Measurements from ENCODE around the gene CAVIN1. TPM values are rescaled to one million over a fixed set of nuclear protein-coding genes. Genes with fewer than 3 reads are reported as not detected.
"Not testable (repeated sequence)": the region's sequence is repeated elsewhere in the genome, so short reads cannot be mapped to it uniquely, and the experiment has no call there.

The CAVIN1 gene, protein sequence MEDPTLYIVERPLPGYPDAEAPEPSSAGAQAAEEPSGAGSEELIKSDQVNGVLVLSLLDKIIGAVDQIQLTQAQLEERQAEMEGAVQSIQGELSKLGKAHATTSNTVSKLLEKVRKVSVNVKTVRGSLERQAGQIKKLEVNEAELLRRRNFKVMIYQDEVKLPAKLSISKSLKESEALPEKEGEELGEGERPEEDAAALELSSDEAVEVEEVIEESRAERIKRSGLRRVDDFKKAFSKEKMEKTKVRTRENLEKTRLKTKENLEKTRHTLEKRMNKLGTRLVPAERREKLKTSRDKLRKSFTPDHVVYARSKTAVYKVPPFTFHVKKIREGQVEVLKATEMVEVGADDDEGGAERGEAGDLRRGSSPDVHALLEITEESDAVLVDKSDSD
- 216 TPM for total RNA-seq
- long read RNA-seq, transcript CAVIN1-201 (2 exons, 3,828 nt) = major isoform, 250 of 578 reads
- long read RNA-seq, partial matches to known transcripts = 320 of 578 reads
- long read RNA-seq, other reads (novel, unspliced or antisense) = 8 of 578 reads

GRCh38 chr17:42422958-42423712 lies at the start of gene CAVIN1:
Gene CAVIN1, minus strand, starts transcription at chr17:42423256. Its CDS starts 159 bp downstream, at chr17:42423097.
- ATAC-seq (peak; percentile 90), DNase-seq (peak; percentile 100)
- intact Hi-C loops (cut with micrococcal nuclease) = loop anchor here (10.0 kb wide), 1 partner anchor 92 kb away; no protein-coding TSS in a partner anchor

GRCh38 chr17:42467889-42468288 lies 44.8 kb upstream of the CAVIN1 start:
- DNase-seq (no peak), ATAC-seq (no peak)
- intact Hi-C loops (cut with micrococcal nuclease) = loop anchor here (10.0 kb wide), 1 partner anchor 143 kb away; no protein-coding TSS in a partner anchor

DNA sequence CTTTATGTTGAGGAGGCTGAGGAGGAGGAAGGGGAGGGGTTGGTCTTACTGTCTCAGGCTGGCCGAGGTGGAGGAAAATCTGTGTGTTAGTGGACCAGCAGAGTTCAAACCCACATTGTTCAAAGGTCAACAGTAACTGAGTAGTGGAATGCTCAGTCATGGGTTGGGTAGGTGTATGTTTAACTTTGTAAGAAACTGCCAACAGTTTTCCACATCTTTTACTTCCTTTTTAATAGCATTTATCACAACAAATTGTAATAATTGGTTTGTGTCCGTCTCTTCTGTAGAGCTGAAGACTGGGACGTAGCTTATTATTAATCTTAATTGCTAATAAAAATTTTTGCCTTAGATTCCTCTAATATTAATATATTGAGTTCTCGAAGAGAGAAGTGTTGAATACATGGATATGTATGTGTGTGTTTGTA lies 40.9 kb upstream of the CAVIN1 start:
- DNase-seq = no peak
- intact Hi-C loops (cut with micrococcal nuclease) = loop anchor here (10.0 kb wide), 1 partner anchor 139 kb away; no protein-coding TSS in a partner anchor
- ATAC-seq = no peak

- intact Hi-C loops (cut with micrococcal nuclease) = loop anchor here (10.0 kb wide), 1 partner anchor 136 kb away; no protein-coding TSS in a partner anchor
- ATAC-seq (no peak), DNase-seq (no peak)
Measured at GRCh38 chr17:42460371-42460770, 37.3 kb upstream of the CAVIN1 start.

DNA sequence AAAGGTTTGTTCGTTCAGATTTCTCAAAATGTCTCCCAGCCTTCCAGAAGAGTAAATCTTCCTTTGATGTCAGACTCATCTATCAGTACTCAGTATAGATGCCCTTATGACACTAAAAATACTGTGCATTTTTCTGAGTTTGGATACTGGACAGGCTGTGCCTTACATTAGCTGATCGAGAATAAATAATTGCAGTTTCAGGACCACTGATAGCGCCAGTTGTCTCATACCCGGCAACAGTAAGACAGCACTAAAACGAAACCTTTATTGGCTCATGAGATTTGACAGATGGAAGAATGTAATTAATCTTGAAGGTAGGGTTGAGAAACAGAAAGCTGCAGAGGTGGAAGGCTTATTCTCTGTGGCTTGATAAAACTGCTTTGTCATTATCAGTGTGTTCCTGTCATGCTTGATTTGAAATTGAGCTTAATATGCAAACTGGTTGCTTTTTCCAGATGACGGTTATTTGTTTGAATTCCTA lies 36.8 kb upstream of the CAVIN1 start:
- peak; percentile 15 for ATAC-seq

GRCh38 chr17:42459256-42459800 lies 36.3 kb upstream of the CAVIN1 start:
- intact Hi-C loops (cut with micrococcal nuclease) = no loop called here
- peak; percentile 51 for DNase-seq
- ATAC-seq = peak; percentile 51

More for the DNA sequence above, 36.8 kb upstream of the CAVIN1 start:
- intact Hi-C loops (cut with micrococcal nuclease) = loop anchor here (10.0 kb wide), 1 partner anchor 135 kb away; no protein-coding TSS in a partner anchor
- DNase-seq = no peak

DNA sequence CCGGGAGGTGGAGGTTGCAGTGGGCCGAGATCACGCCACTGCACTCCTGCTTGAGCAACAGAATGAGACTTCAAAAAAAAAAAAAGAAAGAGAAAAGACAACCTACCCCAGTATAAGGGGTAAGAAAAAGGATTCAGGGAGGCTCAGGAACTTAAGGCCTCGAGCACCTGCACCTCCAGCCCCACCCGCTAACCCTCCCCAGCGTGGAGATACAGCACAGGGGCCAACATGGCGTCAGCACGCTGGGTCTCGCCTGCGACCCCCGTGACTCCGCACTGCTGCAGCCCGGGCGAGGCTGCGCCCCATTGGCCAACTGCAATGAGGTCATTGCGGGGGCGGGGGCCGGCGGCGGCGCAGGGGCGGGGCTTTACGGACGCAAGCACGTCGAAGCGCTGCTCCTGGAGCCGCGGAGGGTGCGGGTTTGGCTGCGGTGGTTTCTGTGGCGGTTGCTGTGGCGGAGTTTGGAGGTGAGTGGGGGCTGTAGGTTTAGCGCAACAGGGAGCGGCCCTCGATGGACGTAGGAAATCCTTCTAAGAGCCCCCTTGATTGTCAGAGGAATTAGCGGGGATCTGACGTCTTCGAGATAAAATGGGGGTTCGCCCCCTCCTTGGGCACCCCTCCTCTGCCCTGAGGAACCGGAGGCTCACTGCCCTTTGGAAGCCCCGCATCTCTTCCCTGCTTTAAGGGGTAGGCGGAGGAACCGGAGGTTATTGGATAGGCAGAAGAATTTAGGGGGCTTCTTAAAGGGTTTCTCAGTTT lies 35.6 kb upstream of the CAVIN1 start, which contains the start of gene ATP6V0A1:
Gene ATP6V0A1 (plus strand): TSS at position 382 of the 759 bp plus-strand sequence. CDS start 2,017 bp downstream, outside the sequence.
- peak; percentile 97 for DNase-seq
- intact Hi-C loops (cut with micrococcal nuclease) = no loop called here
- peak; percentile 98 for ATAC-seq

GRCh38 chr17:42457107-42457792 lies 34.2 kb upstream of the CAVIN1 start:
- no peak for ATAC-seq

GRCh38 chr17:42456223-42457106 lies 33.4 kb upstream of the CAVIN1 start:
- ATAC-seq (peak; percentile 18), DNase-seq (no peak)
- intact Hi-C loops (cut with micrococcal nuclease) = no loop called here

More at GRCh38 chr17:42457107-42457792, 34.2 kb upstream of the CAVIN1 start:
- intact Hi-C loops (cut with micrococcal nuclease) = no loop called here
- DNase-seq = no peak

- intact Hi-C loops (cut with micrococcal nuclease); DNase-seq; ATAC-seq: not testable (repeated sequence)
Measured at GRCh38 chr17:42454987-42455386, 31.9 kb upstream of the CAVIN1 start.

DNA sequence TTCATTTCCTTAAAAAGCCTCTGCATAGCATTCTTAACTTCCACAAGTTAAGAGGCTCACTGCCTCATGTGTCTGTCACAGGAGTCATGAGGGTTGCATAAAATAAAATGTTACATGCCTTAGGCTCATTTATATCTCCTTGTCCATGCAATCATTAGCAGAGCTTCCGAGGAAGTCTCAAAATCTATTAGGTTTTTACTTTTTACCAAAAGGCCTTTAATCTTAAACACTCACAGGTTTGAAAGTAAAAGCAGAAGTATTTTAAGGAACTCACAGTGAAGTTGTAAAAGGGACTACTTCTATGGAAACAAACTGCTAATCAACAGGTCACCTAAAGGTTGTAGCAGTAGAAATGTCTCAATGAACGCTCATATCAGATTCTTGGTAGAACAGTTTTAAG lies 30.4 kb upstream of the CAVIN1 start:
- ATAC-seq (no peak), DNase-seq (no peak)
- intact Hi-C loops (cut with micrococcal nuclease) = no loop called here

DNA sequence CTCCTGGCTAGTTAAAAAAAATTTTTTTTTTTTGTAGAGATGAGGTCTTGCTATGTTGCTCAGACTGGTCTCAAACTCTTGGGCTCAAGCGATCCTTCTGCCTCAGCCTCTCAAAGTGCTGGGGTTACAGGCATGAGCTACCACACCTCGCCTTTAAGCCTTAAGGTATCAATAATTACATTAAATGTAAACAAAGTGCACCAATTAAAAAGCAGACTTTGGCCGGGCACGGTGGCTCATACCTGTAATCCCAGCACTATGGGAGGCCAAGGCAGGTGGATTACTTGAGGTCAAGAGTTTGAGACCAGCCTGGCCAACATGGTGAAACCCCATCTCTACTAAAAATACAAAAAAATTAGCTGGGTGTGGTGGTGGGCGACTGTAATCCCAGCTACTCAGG lies 28.2 kb upstream of the CAVIN1 start:
- ATAC-seq; intact Hi-C loops (cut with micrococcal nuclease); DNase-seq: not testable (repeated sequence)

DNA sequence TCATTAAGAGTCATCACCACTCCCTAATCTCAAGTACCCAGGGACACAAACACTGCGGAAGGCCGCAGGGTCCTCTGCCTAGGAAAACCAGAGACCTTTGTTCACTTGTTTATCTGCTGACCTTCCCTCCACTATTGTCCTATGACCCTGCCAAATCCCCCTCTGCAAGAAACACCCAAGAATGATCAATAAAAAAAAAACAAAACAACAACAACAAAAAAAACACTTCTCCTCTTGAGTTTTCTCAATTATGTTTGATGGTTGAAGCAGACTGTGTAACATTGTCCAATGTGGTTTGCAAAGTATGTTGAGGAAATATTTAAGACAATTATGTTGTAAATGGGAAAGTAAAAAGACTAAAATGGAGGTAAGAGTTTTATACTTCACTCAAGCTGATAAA lies 26.8 kb upstream of the CAVIN1 start:
- intact Hi-C loops (cut with micrococcal nuclease); ATAC-seq; DNase-seq: not testable (repeated sequence)

GRCh38 chr17:42449176-42449575 lies 26.1 kb upstream of the CAVIN1 start:
- ATAC-seq; DNase-seq; intact Hi-C loops (cut with micrococcal nuclease): not testable (repeated sequence)

DNA sequence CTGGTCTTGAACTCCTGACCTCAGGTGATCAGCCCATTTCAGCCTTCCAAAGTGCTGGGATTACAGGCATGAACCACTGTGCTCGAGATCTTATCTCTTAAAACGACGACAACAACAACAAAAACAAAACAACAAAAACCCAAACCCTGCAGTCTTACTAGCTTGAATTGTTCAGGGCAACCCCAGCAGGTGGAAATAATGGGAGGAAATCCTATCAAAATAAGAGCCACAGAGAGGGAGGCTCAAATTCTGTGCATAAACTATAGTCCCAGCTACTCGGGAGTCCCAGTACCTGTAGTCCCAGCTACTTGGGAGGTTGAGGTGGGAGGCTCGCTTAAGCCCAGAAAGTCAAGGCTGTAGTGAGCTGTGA lies 19.1 kb upstream of the CAVIN1 start:
- ATAC-seq = no peak

GRCh38 chr17:42441371-42442195 lies 18.5 kb upstream of the CAVIN1 start:
- ATAC-seq = no peak
- DNase-seq = no peak
- intact Hi-C loops (cut with micrococcal nuclease) = no loop called here

More for the DNA sequence above, 19.1 kb upstream of the CAVIN1 start:
- intact Hi-C loops (cut with micrococcal nuclease) = no loop called here
- no peak for DNase-seq
